Measurements from ENCODE around the gene ZFPM1. TPM values are rescaled to one million over a fixed set of nuclear protein-coding genes. Genes with fewer than 3 reads are reported as not detected.

ZFPM1 gene
- total RNA-seq, 2 donors from 2014 or later = 18.1 to 21.5 TPM

GRCh38 chr16:88519240-88519639 is 66.2 kb downstream of the ZFPM1 start:
- Histone ChIP-seq H3K27me3 (ENCODE audit: control insufficient read depth, insufficient read depth, low read length, poor library complexity, severe bottlenecking) (no peaks in the 10 kb centered on the region), H3K4me3 (ENCODE audit: low read length) (no peak overlapping the region), H3K9me3 (ENCODE audit: control insufficient read depth, low read length) (no peaks in the 10 kb centered on the region), H3K9ac (ENCODE audit: extremely low read depth, low read length, poor library complexity, severe bottlenecking) (no peak overlapping the region), H3K4me1 (ENCODE audit: control insufficient read depth, insufficient read depth, low read length) (no peaks in the 10 kb centered on the region), H3K36me3 (ENCODE audit: control insufficient read depth, insufficient read depth, low read length) (no peaks in the 10 kb centered on the region), H3K27ac (ENCODE audit: low read depth, low read length) (no peak overlapping the region)
- H3K9me3 Mint-ChIP-seq = no peaks in the 10 kb centered on the region
- no peak overlapping the region for H3K27ac Mint-ChIP-seq
- no peaks in the 10 kb centered on the region for H3K27me3 Mint-ChIP-seq (ENCODE audit: insufficient read depth)
- TF ChIP-seq CTCF (conservative IDR thresholded peaks at IDR 0.05) = no peak
- DNase-seq = no peak
- H3K4me3 Mint-ChIP-seq = no peak overlapping the region
- H3K36me3 Mint-ChIP-seq (ENCODE audit: low read depth) = peaks cover 18% of the 10 kb centered on the region
- H3K4me1 Mint-ChIP-seq = peaks cover 6% of the 10 kb centered on the region

- H3K4me1 Mint-ChIP-seq = peaks cover 6% of the 10 kb centered on the region
- no peaks in the 10 kb centered on the region for H3K36me3 ChIP-seq (ENCODE audit: control insufficient read depth, insufficient read depth, low read length)
- no peak overlapping the region for H3K4me3 ChIP-seq (ENCODE audit: low read length)
- TF ChIP-seq CTCF (conservative IDR thresholded peaks at IDR 0.05) = no peak
- no peak overlapping the region for H3K9ac ChIP-seq (ENCODE audit: extremely low read depth, low read length, poor library complexity, severe bottlenecking)
- no peak overlapping the region for H3K27ac ChIP-seq (ENCODE audit: low read depth, low read length)
- WGBS, 2 experiments (ENCODE audit: insufficient coverage in 1 of 2, insufficient read length in 1 of 2) = 93 to 97% methylated on average over 3 of the region's 3 CpGs
- peaks cover 18% of the 10 kb centered on the region for H3K36me3 Mint-ChIP-seq (ENCODE audit: low read depth)
- H3K9me3 Mint-ChIP-seq = no peaks in the 10 kb centered on the region
- H3K4me3 Mint-ChIP-seq = no peak overlapping the region
- H3K9me3 ChIP-seq (ENCODE audit: control insufficient read depth, low read length) = no peaks in the 10 kb centered on the region
- DNase-seq = no peak
- H3K27me3 Mint-ChIP-seq (ENCODE audit: insufficient read depth) = no peaks in the 10 kb centered on the region
- no peaks in the 10 kb centered on the region for H3K27me3 ChIP-seq (ENCODE audit: control insufficient read depth, insufficient read depth, low read length, poor library complexity, severe bottlenecking)
- no peaks in the 10 kb centered on the region for H3K4me1 ChIP-seq (ENCODE audit: control insufficient read depth, insufficient read depth, low read length)
- H3K27ac Mint-ChIP-seq = no peak overlapping the region
Measured at GRCh38 chr16:88519938-88520653, 67.0 kb downstream of the ZFPM1 start.

GRCh38 chr16:88521674-88522073 is 68.6 kb downstream of the ZFPM1 start:
- Histone ChIP-seq H3K36me3 (ENCODE audit: control insufficient read depth, insufficient read depth, low read length) (no peaks in the 10 kb centered on the region), H3K9me3 (ENCODE audit: control insufficient read depth, low read length) (no peaks in the 10 kb centered on the region), H3K4me1 (ENCODE audit: control insufficient read depth, insufficient read depth, low read length) (no peaks in the 10 kb centered on the region), H3K9ac (ENCODE audit: extremely low read depth, low read length, poor library complexity, severe bottlenecking) (no peak overlapping the region), H3K4me3 (ENCODE audit: low read length) (no peak overlapping the region), H3K27me3 (ENCODE audit: control insufficient read depth, insufficient read depth, low read length, poor library complexity, severe bottlenecking) (no peaks in the 10 kb centered on the region), H3K27ac (ENCODE audit: low read depth, low read length) (no peak overlapping the region)
- H3K4me1 Mint-ChIP-seq = peaks cover 3% of the 10 kb centered on the region
- H3K27ac Mint-ChIP-seq = no peak overlapping the region
- H3K36me3 Mint-ChIP-seq (ENCODE audit: low read depth) = peaks cover 9% of the 10 kb centered on the region
- DNase-seq = no peak
- 80 to 91% methylated on average over 3 to 9 of the region's 9 CpGs for WGBS, 2 experiments (ENCODE audit: insufficient coverage in 1 of 2, insufficient read length in 1 of 2)
- H3K9me3 Mint-ChIP-seq = no peaks in the 10 kb centered on the region
- H3K4me3 Mint-ChIP-seq = no peak overlapping the region
- TF ChIP-seq CTCF (conservative IDR thresholded peaks at IDR 0.05) = no peak
- no peaks in the 10 kb centered on the region for H3K27me3 Mint-ChIP-seq (ENCODE audit: insufficient read depth)
